GM18861 (cell line): ENCODE data around the gene MMP23B.

ENCODE experiments used
- ATAC-seq: cut with Tn5 transposase; IDR thresholded peaks from one replicate; pipeline ENCODE4 v1.9.1; 2021; ENCODE audit not compliant: unreplicated experiment

MMP23B gene

DNA sequence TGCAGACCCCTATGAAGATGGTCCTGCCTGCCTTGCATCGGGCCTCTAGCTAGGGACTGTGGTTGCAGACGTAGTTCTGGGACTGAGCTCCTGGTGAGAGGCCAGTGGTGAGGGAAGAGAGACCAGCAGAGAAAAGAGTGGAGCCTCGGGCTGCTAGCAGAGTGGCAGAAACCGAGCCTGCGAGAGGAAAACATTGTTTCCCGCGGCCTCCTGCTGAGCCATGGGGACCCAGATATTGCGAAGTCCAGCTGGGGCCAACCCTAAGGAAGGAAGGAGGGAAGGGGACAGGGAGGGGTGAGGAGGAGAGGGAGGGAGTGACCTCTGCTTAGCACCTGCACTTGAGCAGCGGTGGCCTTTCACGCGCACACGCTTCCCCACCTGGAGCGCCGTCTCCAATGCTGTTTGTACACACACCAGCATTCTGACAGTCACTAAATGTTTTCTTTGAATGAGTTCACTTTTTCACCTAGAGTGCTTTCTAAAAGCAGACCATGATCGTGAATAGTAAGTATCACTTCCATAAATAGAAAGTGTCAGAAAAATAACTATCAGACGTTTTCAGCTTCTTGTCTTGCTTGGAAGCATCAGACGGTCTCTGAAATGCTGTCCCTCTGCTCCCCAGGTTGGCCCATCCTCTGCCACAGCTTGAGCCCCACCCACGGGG is 29.5 kb upstream of the MMP23B start:
- no peak for ATAC-seq

DNA sequence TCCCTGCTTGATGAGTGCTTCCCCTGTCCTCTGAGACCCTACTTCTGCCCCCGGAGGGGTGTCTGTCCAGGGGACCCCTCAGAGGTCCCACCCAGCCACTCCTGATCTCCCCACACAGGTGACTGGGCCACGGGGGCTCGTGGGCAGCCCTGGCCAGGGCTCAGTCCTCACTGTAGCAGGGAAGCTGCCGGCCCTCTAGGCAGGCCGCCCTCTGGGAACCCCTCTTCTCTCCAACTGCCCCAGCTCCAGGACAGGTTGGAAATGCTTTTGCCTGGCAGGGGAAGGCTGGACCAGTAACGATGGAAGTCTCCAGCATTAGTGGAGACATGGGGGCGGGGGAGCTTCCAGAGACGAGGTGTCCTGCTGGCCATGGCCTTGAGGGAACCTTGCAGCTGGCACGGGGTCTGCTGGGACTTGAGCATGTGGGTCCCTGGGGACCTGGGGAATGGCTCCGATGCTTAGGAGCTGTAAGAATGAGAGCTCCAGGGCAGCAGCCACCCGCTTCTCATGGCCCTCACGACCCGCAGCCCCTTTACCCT is 28.9 kb upstream of the MMP23B start:
- ATAC-seq = no peak

DNA sequence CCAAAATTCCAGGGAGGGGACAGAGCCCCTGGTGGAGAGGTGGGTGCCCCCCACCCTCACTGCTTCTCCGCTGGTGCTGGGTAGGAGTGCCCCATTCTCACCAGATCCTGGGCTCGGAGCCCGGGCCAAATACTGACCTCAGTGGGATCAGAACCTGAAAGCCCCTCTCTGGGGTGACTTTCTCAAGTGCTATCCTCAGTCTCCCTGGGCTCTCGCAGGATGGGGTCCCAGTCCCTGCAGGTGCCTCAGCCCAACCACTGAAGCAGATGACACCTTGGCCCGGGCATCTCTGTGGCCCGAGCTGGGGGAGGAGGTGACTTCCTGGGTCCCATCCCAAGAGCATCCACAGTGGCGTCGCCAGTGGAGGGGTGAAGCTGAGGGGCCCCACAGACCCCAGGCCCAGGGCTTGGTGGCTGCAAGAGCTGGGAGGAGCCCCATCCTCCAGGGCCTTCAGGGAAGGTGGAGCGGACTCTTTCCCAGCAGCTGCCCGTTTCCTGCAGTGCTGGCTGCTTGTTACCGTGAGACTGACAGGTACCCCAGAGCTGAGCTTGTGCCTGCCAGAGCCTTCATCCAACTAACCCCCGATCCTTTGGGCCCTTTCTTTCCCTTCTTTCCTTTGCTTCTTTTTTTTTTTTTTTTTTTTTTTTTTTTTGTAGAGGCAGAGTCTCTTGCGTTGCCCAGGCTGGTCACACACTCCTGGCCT is 28.2 kb upstream of the MMP23B start:
- no peak for ATAC-seq

DNA sequence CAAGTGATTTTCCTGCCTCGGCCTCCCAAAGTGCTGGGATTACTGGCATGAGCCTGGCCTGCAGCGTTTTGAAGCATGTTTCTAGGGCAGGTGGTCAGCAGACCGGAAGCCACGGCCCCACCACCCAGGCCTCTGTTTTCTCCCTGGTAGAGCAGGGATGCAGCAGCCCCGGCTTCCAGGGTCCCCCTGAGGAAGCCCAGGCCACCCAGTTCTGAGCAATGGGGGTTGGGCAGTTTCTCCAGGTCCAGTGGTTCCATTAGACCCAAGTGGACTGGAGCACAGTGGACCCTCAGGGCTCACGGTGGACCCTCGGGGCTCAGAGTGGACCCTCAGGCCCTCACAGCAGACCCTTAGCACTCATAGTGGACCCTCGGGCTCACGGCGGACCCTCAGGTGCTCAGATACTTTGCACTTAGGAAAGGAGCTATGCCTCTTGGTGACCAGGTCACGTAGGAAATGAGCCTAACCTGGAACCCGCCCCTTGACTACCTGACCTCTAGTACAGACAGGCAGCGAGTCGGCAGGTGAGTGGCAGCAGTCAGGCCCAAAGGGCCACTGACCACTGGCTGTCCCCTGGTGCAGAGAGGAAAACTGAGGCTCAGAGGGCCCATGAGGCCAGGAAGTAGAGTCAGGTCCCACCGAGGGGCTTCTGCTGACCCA is 27.5 kb upstream of the MMP23B start:
- no peak for ATAC-seq

DNA sequence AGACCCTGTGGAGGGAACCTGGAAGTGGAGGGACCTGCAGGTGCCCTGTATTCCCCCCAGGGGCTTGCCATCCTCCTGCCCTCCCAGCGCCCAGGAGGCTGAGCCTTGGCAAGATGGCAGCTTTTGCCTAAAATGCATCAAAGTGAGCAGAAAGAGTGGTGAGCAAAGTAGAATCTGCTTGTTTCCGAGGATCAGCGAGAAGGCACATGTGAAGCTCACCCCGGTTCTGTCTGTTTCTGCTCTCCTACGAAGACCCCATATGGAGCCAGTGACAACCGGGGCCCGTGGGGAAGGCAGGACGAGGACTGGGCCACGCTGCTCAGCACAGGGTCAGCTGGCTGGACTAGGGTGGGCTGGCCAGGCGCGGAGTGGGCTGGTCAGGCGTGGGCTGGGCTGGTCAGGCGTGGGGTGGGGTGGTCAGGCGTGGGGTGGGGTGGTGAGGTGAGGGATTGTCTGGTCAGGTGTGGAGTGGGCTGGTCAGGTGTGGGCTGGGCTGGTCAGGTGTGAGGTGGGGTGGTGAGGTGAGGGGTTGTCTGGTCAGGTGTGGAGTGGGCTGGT is 26.9 kb upstream of the MMP23B start:
- ATAC-seq = no peak

DNA sequence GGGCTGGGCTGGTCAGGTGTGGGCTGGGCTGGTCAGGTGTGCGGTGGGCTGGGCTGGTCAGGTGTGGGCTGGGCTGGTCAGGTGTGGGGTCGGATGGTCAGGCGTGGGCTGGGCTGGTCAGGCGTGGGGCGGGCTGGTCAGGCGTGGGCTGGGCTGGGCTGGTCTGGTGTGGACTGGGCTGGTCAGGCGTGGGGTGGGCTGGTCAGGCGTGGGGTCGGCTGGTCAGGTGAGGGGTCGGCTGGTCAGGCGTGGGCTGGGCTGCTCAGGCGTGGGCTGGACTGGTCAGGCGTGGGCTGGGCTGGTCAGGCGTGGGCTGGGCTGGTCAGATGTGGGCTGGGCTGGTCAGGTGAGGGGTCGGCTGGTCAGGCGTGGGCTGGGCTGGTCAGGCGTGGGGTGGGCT is 26.2 kb upstream of the MMP23B start:
- no peak for ATAC-seq

DNA sequence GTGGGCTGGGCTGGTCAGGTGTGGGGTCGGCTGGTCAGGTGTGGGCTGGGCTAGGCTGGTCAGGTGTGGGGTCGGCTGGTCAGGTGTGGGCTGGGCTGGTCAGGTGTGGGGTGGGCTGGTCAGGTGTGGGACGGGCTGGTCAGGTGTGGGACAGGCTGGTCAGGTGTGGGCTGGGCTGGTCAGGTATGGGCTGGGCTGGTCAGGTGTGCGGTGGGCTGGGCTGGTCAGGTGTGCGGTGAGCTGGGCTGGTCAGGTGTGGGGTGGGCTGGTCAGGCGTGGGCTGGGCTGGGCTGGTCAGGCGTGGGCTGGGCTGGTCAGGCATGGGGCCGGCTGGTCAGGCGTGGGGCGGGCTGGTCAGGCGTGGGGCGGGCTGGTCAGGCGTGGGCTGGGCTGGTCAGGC is 25.7 kb upstream of the MMP23B start:
- ATAC-seq = no peak

DNA sequence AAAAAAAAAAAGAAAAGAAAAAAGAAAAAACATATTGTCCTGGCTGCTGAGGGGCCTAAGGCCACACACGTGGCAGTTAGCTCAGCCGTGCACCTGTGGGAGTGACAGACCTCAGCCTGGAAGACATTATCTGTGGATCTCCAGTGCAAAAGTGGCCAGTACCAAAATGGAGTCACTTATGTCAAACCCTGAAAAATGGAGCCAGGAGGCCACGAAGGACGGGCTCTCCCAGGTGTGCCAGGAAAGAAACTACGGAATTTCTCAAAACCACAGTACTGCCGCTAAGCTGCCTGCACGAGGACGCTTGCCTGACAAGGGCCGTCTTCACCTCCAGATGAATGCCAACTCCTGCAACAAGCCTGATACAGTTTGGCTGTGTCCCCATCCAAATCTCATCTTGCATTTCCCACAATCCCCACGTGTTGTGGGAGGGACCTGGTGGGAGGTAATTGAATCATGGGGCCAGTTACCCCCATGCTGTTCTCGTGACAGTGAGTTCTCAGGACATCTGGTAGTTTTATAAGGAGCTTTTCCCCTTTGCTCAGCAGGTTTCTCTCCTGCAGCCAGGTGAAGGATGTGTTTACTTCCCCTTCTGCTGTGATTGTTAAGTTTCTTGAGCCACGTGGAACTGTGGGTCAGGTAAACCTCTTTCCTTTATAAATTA is 22.0 kb upstream of the MMP23B start:
- ATAC-seq = no peak

DNA sequence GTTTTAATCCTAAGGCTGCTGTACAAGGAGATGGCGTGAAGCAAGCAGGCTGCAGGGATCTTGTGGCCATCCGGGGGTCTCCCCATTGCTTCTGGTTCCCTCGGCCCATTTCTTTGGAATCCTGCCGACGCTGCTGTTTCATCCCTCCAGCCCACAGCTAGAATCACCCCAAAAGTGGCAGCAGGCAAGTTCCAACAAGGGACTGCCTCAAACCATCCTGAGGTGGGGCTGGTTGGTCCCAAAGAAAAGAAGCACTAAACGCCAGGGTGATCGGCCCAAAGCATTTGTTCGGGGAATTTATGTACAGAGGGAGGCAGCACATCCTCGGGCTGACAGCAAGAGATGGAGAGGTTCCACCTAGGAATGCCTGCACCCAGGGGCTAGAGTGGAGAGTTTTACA is 21.2 kb upstream of the MMP23B start:
- ATAC-seq = no peak

DNA sequence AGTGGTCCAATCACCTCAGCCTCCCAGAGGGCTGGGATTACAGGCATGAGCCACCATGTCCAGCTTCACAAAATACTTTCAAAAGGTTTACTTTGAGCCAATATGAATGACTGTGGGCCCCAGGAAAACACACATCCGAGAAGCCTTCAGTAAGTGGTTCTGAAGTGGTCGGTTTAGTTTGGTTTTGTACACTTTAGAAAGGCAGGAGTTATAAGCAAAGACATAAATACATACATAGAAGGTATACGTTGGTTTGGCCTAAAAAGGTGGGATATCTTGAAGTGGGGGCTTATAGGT is 19.9 kb upstream of the MMP23B start:
- ATAC-seq = no peak

DNA sequence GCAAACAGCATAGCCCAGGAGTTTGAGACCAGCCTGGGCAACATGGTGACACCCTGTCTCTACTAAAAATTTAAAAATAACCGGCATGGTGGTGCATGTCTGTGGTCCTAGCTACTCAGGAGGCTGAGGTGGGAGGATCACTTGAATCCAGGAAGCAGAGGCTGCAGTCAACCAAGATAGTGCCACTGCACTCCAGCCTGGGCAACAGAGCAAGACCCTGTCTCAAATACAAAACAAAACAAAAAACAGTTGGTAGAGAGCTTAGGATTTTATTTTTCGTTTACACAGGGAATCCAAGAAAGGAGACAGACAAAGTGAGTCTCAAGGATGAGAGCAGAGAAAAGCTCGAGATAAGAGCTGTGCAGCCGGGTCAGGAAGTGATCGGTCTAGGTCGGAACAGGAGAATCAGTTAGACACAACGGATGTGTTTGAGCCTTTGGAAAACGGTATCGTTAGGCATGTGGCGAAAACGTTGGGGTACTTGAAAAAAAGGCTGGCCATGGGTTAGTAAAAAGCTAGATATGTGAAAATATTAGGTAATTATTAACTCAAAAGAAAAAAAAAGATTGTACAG is 18.4 kb upstream of the MMP23B start:
- no peak for ATAC-seq

DNA sequence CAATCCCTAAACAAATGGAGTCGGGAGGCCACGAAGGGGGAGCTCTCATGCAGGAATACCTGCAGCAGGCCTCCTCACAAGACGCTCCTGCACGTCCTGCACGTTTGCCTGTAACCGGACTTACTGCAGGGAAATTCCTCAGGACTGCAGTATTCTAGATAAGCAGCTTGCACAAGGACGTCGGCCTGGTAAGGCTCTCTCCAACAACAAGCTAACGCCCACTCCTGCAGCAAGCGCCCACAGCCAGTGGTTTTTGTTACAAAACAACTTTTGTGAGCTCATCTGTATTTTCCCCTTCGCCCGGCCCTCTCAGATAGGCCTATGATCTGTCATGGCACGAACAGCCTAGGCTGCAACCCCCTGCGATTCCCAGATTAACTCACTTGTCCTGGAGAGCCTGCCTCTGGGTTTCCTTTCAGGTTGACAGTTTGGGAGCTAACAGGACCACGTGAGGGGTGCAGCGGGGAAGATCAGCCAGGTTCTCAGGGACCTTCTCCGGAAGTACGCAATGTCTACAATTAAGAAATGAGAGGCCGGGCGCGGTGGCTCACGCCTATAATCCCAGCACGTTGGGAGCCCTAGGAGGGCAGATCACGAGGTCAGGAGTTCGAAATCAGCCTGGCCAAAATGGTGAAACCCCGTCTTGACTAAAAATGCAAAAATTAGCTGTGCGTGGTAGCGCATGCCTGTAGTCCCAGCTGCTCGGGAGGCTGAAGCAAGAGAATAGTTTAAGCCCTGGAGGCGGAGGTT is 17.6 kb upstream of the MMP23B start:
- no peak for ATAC-seq

DNA sequence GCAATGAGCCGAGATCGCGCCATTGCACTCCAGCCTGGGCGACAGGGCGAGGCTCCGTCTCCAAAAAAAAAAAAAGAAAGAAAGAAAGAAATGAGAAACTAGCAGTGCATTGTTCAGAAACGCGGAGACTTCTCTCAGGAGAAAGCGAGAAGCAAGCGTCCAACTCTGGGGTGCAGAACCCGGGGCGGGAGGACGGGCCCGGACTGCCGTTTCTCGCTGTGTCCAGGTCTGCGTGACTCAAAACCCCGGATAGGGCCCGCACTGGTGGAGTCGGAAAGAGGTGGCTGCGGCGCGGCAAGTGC is 17.1 kb upstream of the MMP23B start:
- ATAC-seq = no peak

DNA sequence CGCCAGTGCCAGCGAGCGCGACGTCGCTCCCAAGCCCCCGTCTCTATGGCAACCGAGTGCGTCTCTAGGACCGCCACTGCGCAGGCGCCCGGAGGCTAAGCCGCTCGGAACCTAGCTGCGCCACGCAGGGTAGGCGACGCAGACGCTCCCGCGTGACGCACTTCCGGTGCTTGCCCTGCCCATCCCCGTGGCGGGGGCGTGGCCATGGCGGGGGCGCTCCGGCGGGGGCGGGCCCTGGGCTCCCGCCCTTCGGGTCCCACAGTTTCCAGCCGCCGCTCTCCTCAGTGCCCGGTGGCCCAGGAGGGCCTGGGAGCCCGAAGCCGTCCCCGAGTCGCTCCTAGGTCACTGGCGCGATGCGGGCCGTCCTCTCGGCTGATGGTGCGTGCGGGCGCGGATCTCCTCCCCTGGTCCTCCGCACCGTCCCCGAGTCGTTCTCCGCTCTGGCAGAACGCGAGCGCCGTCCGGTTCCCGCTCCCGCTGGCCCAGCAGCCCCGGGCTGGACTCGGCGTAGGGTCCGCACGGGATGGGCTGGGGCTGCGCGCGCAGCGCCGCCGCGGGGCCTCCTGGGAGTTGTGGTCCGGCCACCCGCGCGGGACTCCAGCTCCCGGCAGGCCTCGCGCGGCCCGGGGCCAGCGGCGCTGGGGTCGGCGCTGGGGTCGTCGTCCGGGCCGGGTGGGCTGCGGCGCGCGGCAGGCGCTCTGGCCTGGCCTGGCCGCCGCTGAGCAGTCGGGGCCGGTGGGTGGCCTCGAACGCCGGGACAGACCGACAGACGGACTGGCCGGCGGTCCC is 16.5 kb upstream of the MMP23B start, which contains the start of gene MIB2:
Gene MIB2 (plus strand): TSS at position 245 of the 789 bp plus-strand sequence. CDS start 7,953 bp downstream, outside the sequence.
- ATAC-seq = peak; percentile 77

DNA sequence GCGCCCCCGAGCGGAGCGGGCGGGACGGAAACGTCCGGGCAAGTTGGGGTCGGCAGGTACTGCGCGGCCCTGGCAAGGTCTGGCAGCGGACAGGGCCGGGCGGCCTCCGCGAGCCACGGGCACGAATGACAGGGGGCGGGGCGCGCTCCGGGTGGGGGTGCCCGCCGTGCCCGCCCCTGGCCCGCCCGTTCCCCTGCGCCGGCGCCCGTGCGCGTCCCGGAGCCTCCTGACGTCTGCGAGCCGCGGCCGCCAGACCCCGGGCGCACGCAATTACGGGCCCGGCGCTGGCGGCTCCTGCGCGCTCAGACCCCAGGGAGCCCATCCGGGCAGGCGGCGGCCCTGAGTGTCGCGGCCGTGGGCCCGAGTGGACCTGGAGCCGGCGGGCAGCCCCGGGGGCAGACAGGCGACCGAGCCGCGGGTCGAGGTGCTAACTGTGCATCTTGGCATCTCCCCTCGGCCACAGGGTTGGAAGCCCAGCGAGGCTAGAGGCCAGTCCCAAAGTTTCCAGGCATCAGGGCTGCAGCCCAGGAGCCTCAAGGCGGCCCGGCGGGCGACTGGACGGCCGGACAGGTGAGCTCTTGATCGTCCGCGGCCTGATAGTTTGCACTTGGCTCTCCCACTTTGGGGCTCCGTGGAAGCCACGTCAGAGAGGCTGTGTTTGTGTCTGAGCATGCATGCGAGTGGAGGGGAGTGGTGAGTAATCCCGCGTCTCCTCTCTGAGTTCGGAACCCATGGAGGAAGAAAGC is 15.8 kb upstream of the MMP23B start:
- ATAC-seq = peak; percentile 11

DNA sequence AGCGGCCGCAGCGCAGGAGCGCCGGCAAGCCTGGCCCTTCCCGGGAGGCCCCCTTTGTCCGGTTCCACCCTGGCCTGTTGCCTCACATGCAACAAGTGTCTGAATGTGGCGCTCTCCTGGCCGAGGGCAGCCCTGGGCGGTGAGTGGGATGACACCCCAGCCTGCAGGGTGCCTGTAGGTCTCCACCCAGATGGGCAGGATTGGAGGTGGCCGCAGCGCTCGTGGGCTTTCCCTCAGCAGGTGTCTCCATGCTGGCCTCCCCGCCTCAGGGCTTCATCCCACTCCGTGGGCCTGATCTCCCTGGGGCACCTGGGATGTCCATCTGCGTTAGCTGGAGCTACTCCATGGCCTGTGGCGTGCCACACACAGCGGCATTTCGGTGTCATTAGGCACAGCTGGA is 15.1 kb upstream of the MMP23B start:
- no peak for ATAC-seq

DNA sequence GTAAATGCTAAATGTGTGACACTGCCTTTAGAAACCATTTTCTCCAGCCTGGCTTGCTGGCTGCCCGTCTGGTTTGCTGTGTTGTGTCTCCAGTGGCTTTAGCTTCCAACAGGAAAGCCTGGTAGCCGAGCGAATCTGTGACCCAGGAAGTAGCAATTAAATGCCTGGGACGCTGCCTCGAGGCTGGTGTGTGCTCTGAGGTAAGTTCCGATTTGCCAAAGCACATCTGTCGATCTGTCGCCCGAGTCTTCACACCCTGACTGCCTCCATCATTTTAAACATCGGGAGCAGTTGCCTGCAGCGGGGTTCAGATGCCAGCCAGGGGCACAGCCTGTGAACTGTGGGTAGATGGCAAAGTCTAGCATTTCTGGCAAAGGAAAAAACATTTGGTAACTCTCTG is 14.5 kb upstream of the MMP23B start:
- no peak for ATAC-seq

DNA sequence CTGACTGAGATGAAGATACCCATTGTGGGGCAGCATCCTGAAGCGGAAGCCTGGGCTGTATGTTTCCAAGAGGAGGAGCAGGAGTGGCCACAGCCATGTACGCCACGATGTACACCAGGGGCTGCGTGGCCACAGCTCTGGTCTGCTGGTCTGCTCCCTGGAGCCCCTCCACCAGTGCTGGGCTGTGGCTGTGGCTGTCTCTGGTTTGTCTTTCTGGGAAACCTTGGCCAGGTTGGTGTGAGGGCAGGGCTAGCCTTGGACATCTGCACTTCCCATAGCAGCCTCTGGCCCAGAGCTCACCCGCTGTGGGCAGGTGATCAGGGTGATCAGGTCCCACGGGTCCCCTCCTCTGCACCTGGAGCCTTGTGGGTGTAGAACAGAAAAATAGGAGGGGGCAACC is 14.0 kb upstream of the MMP23B start:
- ATAC-seq = no peak
